Osteoblast (primary cell): ENCODE data around the gene GALNS. TPM values are rescaled to one million over a fixed set of nuclear protein-coding genes. Genes with fewer than 3 reads are reported as not detected.
"Not testable (repeated sequence)": the region's sequence is repeated elsewhere in the genome, so short reads cannot be mapped to it uniquely, and the experiment has no call there.

ENCODE experiments used
- DNase-seq: peaks from one replicate; pipeline ENCODE4 v3.0.0; 2011; ENCODE audit warnings: low spot score, mixed read lengths; ENCODE audit not compliant: insufficient read length; ENCODE audit errors: missing footprints
- H2AFZ ChIP-seq: 2 replicates; pipeline ENCODE4 v1.6.0; 2011; ENCODE audit warnings: mild to moderate bottlenecking, low read length
- H3K27ac ChIP-seq: 2 replicates; pipeline ENCODE4 v1.5.1; 2011; ENCODE audit warnings: mild to moderate bottlenecking, low read depth, low read length, moderate library complexity
- H3K27me3 ChIP-seq: 2 replicates; pipeline ENCODE4 v1.6.0; 2012; ENCODE audit warnings: mild to moderate bottlenecking, control low read depth, inconsistent platforms, low read length, moderate library complexity; ENCODE audit not compliant: insufficient read depth
- H3K36me3 ChIP-seq: 2 replicates; pipeline ENCODE4 v1.5.1; 2011; ENCODE audit warnings: mild to moderate bottlenecking, low read length, control low read depth, moderate library complexity; ENCODE audit not compliant: insufficient read depth
- H3K4me1 ChIP-seq: 2 replicates; pipeline ENCODE4 v1.5.1; 2011; ENCODE audit warnings: mild to moderate bottlenecking, low read length, control low read depth, moderate library complexity; ENCODE audit not compliant: insufficient read depth
- H3K4me2 ChIP-seq: 2 replicates; pipeline ENCODE4 v1.6.0; 2011; ENCODE audit warnings: mild to moderate bottlenecking, low read length; ENCODE audit not compliant: insufficient read depth
- H3K4me3 ChIP-seq: fragments of 200-600 bp; sonication (generic); 3 replicates; pipeline ENCODE4 v1.5.1; 2012; ENCODE audit warnings: mild to moderate bottlenecking, low read length, inconsistent platforms; ENCODE audit not compliant: insufficient read depth
- H3K79me2 ChIP-seq: 2 replicates; pipeline ENCODE4 v1.6.0; 2012; ENCODE audit warnings: mild to moderate bottlenecking, low read length, control low read depth, inconsistent platforms; ENCODE audit not compliant: insufficient read depth
- H3K9me3 ChIP-seq: 2 replicates; pipeline ENCODE4 v1.5.1; 2011; ENCODE audit warnings: low read depth, low read length, control low read depth
- H4K20me1 ChIP-seq: 2 replicates; pipeline ENCODE4 v1.6.0; 2012; ENCODE audit warnings: mild to moderate bottlenecking, low read length, control low read depth; ENCODE audit not compliant: insufficient read depth
- CTCF ChIP-seq: IDR thresholded peaks from 2 replicates; pipeline ENCODE4 v1.5.1; 2011; ENCODE audit warnings: mild to moderate bottlenecking, low read depth, low read length, moderate library complexity; ENCODE audit errors: extremely low read depth
- total RNA-seq: library from RNA; depleted of rRNA; stranded (reverse); fragments of >200 nt; gene quantifications from 2 replicates; pipeline ENCODE4 v1.2.3, GENCODE V29; 2012

The GALNS gene
- total RNA-seq, 1 donor, result 48.1 TPM

- peaks cover 65% of the 10 kb centered on the region for H4K20me1 ChIP-seq
- H2AFZ ChIP-seq, result no peak overlapping the region
- no peaks in the 10 kb centered on the region for H3K9me3 ChIP-seq
- DNase-seq, result peak; percentile 96
- H3K4me2 ChIP-seq, result peak overlapping the region; percentile 55
- H3K4me3 ChIP-seq, result peak overlapping the region; percentile 22
- TF ChIP-seq CTCF, result no peak
- no peaks in the 10 kb centered on the region for H3K36me3 ChIP-seq
- peaks cover 91% of the 10 kb centered on the region for H3K79me2 ChIP-seq
- peak overlapping the region; percentile 67 for H3K27ac ChIP-seq
- no peaks in the 10 kb centered on the region for H3K27me3 ChIP-seq
- peaks cover 59% of the 10 kb centered on the region for H3K4me1 ChIP-seq
Observed at GRCh38 chr16:88773812-88774291, 82.9 kb downstream of the GALNS start.

- TF ChIP-seq CTCF, result no peak
- Histone ChIP-seq H3K79me2 (peaks cover 91% of the 10 kb centered on the region), H3K36me3 (no peaks in the 10 kb centered on the region), H3K4me1 (peaks cover 66% of the 10 kb centered on the region), H3K4me2 (peak overlapping the region; percentile 55), H3K27me3 (no peaks in the 10 kb centered on the region), H4K20me1 (peaks cover 65% of the 10 kb centered on the region), H3K9me3 (no peaks in the 10 kb centered on the region), H2AFZ (no peak overlapping the region), H3K27ac (peak overlapping the region; percentile 67), H3K4me3 (peak overlapping the region; percentile 22)
- peak; percentile 97 for DNase-seq
Observed at GRCh38 chr16:88772871-88773811, 83.6 kb downstream of the GALNS start.

- not testable (repeated sequence) for H3K4me2 ChIP-seq, H2AFZ ChIP-seq, H3K9me3 ChIP-seq, H3K36me3 ChIP-seq, H3K4me3 ChIP-seq, H3K27me3 ChIP-seq, DNase-seq
- peaks cover 69% of the 10 kb centered on the region for H4K20me1 ChIP-seq
- peaks cover 91% of the 10 kb centered on the region for H3K79me2 ChIP-seq
- H3K27ac ChIP-seq, result peak overlapping the region; percentile 67
- H3K4me1 ChIP-seq, result peaks cover 70% of the 10 kb centered on the region
Observed at GRCh38 chr16:88771781-88772180, 85.0 kb downstream of the GALNS start.

GRCh38 chr16:88771294-88771772 lies 85.4 kb downstream of the GALNS start:
- H2AFZ ChIP-seq, result no peak overlapping the region
- no peaks in the 10 kb centered on the region for H3K36me3 ChIP-seq
- H3K4me1 ChIP-seq, result peaks cover 70% of the 10 kb centered on the region
- H3K79me2 ChIP-seq, result peaks cover 91% of the 10 kb centered on the region
- no peak overlapping the region for H3K4me3 ChIP-seq
- H3K27ac ChIP-seq, result peak overlapping the region; percentile 80
- no peaks in the 10 kb centered on the region for H3K27me3 ChIP-seq
- H3K4me2 ChIP-seq, result peak overlapping the region; percentile 60
- peaks cover 74% of the 10 kb centered on the region for H4K20me1 ChIP-seq
- no peak for DNase-seq
- H3K9me3 ChIP-seq, result no peaks in the 10 kb centered on the region
- no peak for TF ChIP-seq CTCF
